Renal cortex interstitium (tissue), 11 donors: Measurements from ENCODE around the gene ZMIZ1. TPM values are rescaled to one million over a fixed set of nuclear protein-coding genes. Genes with fewer than 3 reads are reported as not detected.
"Not testable (repeated sequence)": the region's sequence is repeated elsewhere in the genome, so short reads cannot be mapped to it uniquely, and the experiment has no call there.

Experiments used
- DNase-seq, 11 donors: peaks; one replicate each; pipeline ENCODE4 v3.0.0-alpha.2; 2013; ENCODE audit warnings: low read depth in 9 of 11, low spot score in 4 of 11; ENCODE audit errors: extremely low read depth in 1 of 11
- polyA plus RNA-seq, 3 donors: library from polyadenylated mRNA; unstranded; fragments of 120-200 nt; gene quantifications; one replicate each; pipeline ENCODE4 v1.2.1, GENCODE V29; 2013; ENCODE audit not compliant: insufficient read length in 3 of 3

Gene ZMIZ1
- polyA plus RNA-seq, 3 donors: 69.2 to 85.6 (median 74.3) TPM

- no peak for DNase-seq
Observed at GRCh38 chr10:79028451-79029010, 40.2 kb upstream of the ZMIZ1 start.

- DNase-seq: no peak
Observed at GRCh38 chr10:79029478-79030390, 39.0 kb upstream of the ZMIZ1 start.

- no peak for DNase-seq
Observed at GRCh38 chr10:79030705-79031104, 38.1 kb upstream of the ZMIZ1 start.

- DNase-seq: no peak
Observed at GRCh38 chr10:79031723-79032122, 37.0 kb upstream of the ZMIZ1 start.

GRCh38 chr10:79034271-79034876 lies 34.4 kb upstream of the ZMIZ1 start:
- DNase-seq: no peak

- DNase-seq: not testable (repeated sequence)
Observed at GRCh38 chr10:79036416-79036815, 32.4 kb upstream of the ZMIZ1 start.

- DNase-seq: no peak
Observed at GRCh38 chr10:79038104-79038840, 30.5 kb upstream of the ZMIZ1 start.

GRCh38 chr10:79038841-79039201 lies 29.9 kb upstream of the ZMIZ1 start:
- peak in 9 of 11 donors; percentile 26 to 70 (median 49) for DNase-seq

- DNase-seq: no peak
Observed at GRCh38 chr10:79042639-79043411, 25.9 kb upstream of the ZMIZ1 start.

GRCh38 chr10:79044036-79044632 lies 24.6 kb upstream of the ZMIZ1 start:
- no peak for DNase-seq

- no peak for DNase-seq
Observed at GRCh38 chr10:79044846-79045245, 23.9 kb upstream of the ZMIZ1 start.

GRCh38 chr10:79045566-79046175 lies 23.1 kb upstream of the ZMIZ1 start:
- no peak for DNase-seq

- no peak for DNase-seq
Observed at GRCh38 chr10:79046326-79046725, 22.4 kb upstream of the ZMIZ1 start.

GRCh38 chr10:79046741-79047583 lies 21.8 kb upstream of the ZMIZ1 start:
- DNase-seq: no peak

- DNase-seq: no peak
Observed at GRCh38 chr10:79047584-79047874, 21.2 kb upstream of the ZMIZ1 start.

GRCh38 chr10:79047875-79048638 lies 20.7 kb upstream of the ZMIZ1 start:
- no peak for DNase-seq
